DMS79 treated with DMSO at 0.1 percent for 48 hours (cell line): ENCODE results near the gene FRMD5.
"Not testable (repeated sequence)": the region's sequence is repeated elsewhere in the genome, so short reads cannot be mapped to it uniquely, and the experiment has no call there.

ENCODE experiments used
- DNase-seq: peaks from one replicate; lab custom pipeline; 2025; lab: John Stamatoyannopoulos, UW

FRMD5 gene

DNA sequence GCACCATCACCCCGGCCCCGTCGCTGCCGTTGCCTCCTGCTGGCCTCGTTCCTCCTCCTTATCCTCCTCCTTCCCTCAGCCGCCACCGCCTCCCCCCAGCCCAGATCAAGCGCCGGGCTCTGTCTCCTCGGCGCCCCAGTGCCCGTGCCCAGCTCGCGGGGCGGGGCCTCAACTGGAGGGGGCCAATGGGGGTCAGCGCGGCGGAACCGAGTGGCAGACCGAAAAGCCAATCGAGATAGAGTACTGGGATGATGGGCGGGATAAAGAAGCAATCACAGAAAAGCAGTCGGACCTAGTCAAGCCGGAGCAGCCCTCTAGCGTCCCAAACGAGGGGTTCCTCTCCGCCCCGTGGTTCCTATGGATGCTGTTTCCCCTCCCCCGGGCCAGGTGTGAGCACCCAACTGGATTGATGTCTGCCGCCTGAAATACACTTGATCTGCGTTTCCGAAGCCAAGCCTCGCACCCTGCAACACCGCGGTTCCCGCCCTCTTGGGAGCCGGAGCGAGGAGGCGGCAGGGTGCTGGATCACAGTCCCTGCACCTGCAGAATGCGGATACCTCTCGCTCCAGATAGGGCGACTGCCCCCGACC, at the start of gene FRMD5:
Gene FRMD5 (minus strand): TSS at position 121 of the 590 bp plus-strand sequence.
- peak; percentile 83 for DNase-seq

GRCh38 chr15:44243829-44244228, 48.8 kb upstream of the FRMD5 start:
- no peak for DNase-seq

DNA sequence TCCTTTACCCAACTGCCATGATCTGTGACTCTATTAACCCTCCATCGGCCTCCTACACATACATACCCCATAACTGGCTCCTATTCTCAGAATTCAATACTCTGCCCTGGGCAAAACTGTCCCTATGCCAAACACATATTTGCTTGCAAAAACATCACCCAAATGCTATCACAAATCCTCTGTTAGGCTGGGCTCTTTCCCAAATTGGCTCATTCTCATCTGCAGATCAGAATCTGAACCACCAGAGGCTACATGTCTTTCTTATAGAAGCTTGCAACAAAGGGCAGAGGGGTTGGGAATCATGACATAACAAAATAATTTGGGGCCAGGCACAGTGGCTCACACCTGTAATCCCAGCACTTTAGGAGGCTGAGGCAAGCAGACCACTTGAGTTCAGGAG, 48.1 kb upstream of the FRMD5 start:
- no peak for DNase-seq

- DNase-seq: no peak
Observed at GRCh38 chr15:44231842-44232241, 36.8 kb upstream of the FRMD5 start.

- DNase-seq: not testable (repeated sequence)
Observed at GRCh38 chr15:44229301-44229700, 34.2 kb upstream of the FRMD5 start.

- no peak for DNase-seq
Observed at GRCh38 chr15:44227584-44227983, 32.5 kb upstream of the FRMD5 start.

DNA sequence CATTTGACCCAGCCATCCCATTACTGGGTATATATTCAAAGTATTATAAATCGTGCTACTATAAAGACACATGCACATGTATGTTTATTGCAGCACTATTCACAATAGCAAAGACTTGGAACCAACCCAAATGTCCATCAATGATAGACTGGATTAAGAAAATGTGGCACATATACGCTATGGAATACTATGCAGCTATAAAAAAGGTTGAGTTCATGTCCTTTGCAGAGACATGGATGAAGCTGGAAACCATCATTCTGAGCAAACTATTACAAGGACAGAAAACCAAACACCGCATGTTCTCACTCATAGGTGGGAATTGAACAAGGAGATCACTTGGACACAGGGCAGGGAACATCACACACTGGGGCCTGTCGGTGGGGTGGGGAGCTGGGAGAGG, 31.9 kb upstream of the FRMD5 start:
- DNase-seq: not testable (repeated sequence)

DNA sequence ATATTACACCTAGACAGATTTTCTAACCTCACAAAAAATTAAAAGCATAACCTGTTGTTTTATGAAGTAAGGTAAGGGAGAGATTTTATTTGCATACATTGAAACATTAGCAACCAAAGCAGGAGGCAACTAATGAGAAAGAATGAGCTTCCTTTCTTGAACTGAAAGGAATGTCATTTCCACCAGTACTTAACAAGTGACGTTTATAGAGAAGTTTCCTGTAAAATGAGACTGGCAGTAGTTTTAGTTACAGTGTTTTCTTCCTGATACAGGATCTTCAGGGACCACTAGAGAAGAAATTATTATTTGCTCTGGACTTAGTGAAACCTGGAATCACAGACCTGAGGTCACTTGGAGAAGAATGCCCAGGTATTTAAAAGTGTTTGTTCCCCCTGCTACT, 27.4 kb upstream of the FRMD5 start:
- DNase-seq: no peak

GRCh38 chr15:44219073-44219472, 24.0 kb upstream of the FRMD5 start:
- no peak for DNase-seq

DNA sequence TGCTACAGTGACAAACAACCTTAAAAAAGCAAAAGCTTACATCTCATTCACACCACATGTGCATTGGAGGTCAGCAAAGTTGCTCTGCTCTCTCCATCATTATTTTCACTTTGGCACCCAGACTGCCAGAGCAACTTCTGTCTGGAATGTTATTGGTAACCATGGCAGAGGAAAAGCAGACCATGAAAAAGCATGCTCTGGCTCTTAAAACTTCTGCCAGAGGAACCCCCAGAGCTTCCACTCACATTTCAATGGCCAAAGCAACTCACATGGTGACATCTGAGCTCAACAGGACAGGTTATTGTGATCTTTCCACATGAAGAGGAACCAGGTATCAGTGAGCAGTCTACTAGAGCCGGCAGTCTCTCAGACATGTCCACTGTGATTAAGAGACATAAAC, 21.9 kb upstream of the FRMD5 start:
- DNase-seq: no peak

DNA sequence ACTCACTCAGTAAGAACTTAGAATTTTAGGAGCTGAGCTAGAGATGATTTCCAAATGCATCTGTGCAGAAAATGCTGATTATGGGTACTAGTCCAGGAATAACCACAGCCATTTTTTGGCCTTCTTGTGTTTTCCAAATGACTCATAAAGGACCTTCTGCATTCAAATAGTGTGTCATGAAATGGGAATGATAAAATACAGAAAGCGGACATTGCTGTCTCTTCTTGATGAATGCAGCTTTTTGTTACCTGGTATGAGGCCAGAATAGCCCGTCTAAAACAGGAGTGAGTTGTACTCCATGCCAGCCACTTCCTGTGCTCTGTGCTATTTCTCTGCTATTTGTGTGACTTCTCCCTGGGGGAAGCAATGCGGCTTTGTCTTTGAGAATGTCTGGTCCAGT, 20.5 kb upstream of the FRMD5 start:
- no peak for DNase-seq

DNA sequence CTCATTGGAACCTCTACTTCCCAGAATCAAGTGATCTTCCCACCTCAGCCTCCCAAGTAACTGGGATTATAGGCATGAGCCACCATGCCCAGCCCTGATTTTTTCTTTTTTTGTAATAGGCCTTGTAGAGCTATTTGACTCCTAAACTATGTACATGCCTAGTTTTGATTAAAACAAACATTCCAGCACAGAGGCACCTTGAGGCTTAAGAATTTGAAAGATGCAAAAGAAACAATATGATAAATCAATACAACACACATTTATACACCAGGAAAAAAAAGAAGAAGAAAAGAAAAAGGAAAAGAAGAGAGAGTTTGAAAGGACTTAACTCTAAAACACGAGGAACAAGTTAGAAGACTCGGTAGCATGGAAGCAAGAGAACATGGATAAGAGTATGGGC, 13.9 kb upstream of the FRMD5 start:
- no peak for DNase-seq

- DNase-seq: no peak
Observed at GRCh38 chr15:44207643-44208042, 12.6 kb upstream of the FRMD5 start.

DNA sequence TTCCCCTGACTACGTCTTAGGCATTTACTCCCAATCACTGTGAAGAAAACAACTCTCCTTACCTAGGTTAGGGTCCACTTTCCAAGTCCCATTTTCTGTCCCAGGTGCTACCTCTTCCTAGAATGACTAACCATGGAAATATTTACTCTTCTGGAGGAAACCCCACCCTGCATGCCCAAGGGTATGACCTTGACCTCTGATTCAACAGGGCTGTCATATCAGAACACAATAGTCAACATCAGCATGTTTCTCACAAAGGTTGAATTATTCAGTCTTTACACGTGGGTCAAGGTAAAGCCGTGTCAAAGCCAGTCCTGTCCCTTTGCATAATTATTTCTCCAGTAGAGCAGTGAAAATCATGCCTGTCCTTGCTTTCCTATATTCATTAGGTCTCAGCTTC, 4.3 kb upstream of the FRMD5 start:
- no peak for DNase-seq

GRCh38 chr15:44194323-44195150, 534 bp downstream of the FRMD5 start:
- peak; percentile 20 for DNase-seq

GRCh38 chr15:44193651-44194322, 1.3 kb downstream of the FRMD5 start:
- DNase-seq: peak; percentile 12

DNA sequence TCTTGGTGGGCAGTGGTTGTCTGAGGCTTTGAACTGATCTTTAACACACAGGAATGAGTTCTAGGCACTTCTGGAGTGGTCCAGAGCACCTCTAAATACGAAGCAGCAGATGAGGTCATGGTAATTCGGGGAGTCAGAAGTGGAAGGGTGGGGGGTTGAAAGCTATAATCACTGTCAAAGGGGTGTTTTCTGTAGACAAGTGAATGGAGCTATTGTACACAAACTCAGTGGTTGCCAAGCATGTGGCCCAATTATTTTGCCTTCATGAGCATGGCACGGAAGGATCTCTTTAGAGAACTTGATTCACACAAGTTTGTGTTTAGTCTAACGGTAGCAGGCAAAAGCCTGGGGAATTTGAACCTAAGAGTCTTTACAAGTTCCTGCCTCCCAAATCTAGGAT, 6.3 kb downstream of the FRMD5 start:
- DNase-seq: no peak

- no peak for DNase-seq
Observed at GRCh38 chr15:44186705-44187104, 8.4 kb downstream of the FRMD5 start.

- no peak for DNase-seq
Observed at GRCh38 chr15:44183363-44183762, 11.7 kb downstream of the FRMD5 start.

GRCh38 chr15:44181410-44181809, 13.7 kb downstream of the FRMD5 start:
- DNase-seq: no peak

- DNase-seq: no peak
Observed at GRCh38 chr15:44177139-44177538, 17.9 kb downstream of the FRMD5 start.

GRCh38 chr15:44173813-44174212, 21.3 kb downstream of the FRMD5 start:
- no peak for DNase-seq

DNA sequence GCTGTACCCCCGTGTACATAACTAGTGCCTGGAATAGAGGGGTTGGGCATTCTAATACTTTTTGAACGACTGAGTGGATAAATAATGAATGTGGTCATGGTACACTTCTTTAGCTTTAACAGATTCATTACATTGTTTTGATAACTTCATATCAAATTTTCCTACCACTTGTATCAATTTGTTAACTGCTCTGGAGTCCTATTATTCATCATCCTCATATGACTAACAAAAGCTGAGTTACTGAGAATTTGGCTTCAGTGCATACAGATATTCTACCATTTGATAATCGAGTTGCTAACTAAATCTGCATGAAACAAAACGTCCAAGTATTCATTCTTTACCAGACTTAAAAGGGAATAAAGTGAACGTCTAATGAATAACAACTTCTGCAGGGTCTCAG, 31.7 kb downstream of the FRMD5 start:
- no peak for DNase-seq
